ENCODE results near the gene NLRP6. TPM values are rescaled to one million over a fixed set of nuclear protein-coding genes. Genes with fewer than 3 reads are reported as not detected.

NLRP6 gene
- total RNA-seq, 1 donor from 2014 or later = 0.14 TPM

DNA sequence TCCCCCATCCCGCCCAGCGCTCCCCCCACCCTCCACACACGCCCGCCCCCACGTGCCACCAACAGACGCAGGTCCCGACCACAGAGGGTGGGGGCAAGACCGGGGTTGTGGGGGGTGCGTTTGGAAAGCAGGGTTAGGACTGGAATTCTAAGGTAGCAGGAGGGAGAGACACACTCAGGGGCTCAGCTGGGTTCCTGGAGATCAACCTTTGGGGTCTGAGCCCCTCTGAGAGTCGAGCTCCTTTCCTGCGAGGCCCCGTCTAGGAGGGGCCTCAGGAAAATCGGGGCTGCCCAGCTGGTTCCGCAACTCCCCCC lies 11.1 kb downstream of the NLRP6 start:
- intact Hi-C loops (cut with DNase I) = no loop called here
- ATAC-seq (no peak), DNase-seq (ENCODE audit: missing footprints) (no peak)

DNA sequence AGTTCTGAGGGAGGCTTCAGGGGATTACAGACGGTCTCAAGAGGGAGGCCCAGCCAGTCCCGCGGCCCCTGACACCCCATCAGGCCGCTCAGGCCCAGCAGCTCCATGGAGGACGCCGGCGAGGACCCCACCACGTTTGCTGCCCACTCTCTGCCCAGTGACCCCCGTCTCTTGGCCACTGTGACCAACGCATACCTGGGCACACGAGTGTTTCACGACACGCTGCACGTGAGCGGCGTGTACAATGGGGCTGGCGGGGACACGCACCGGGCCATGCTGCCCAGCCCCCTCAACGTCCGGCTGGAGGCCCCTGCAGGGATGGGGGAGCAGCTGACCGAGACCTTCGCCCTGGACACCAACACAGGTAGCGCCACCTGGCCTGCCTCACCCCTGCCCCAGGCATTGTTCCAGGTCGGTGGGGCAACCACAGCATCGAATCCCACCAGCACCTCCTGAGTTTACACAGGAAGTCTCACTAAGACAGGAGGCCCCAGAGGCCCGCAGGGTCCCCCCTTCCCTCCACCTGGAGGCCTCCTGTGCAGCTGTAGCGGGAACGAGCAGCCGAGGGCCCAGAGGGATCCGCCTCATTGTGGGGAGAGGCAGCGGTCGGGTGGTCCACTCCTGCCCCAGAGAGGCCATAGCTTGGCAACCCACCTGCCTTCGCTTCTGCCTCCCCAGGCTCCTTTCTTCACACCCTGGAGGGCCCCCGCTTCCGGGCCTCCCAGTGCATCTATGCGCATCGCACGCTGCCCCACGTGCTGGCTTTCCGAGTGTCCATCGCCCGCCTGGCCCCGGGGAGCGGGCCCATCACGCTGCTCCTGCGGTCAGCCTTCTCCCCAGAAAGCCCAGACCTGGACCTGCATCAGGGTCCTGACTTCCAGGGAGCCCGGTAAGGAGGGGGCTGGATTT lies 11.8 kb downstream of the NLRP6 start:
- DNase-seq (ENCODE audit: missing footprints) (peak; percentile 68), ATAC-seq (no peak)
- intact Hi-C loops (cut with DNase I) = no loop called here

DNA sequence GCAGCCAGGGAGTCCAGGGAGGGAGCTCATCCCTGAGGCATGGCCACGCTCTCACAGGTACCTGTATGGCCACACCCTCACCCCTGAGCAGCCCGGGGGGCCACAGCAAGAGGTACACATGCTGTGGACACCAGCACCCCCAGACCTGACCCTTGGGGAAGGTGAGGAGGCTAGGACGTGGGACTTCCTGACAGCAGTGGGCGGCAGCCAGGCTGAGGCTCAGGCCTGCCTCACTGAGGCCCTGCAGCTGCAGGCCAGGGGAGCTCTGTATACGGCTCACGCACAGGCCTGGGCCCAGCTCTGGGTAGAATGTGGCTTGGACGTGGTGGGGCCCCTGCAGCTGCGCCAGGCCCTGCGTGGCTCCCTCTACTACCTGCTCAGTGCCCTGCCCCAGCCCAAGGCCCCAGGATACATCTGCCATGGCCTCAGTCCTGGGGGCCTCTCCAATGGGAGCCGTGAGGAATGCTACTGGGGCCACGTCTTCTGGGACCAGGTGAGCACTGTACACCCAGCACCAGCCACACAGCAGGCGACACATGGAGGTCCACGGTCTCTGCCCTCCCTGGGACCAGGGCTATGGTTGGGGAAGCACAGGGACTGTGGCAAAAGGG lies 12.5 kb downstream of the NLRP6 start:
- intact Hi-C loops (cut with DNase I) = no loop called here
- peak; percentile 60 for DNase-seq (ENCODE audit: missing footprints)
- ATAC-seq = no peak

DNA sequence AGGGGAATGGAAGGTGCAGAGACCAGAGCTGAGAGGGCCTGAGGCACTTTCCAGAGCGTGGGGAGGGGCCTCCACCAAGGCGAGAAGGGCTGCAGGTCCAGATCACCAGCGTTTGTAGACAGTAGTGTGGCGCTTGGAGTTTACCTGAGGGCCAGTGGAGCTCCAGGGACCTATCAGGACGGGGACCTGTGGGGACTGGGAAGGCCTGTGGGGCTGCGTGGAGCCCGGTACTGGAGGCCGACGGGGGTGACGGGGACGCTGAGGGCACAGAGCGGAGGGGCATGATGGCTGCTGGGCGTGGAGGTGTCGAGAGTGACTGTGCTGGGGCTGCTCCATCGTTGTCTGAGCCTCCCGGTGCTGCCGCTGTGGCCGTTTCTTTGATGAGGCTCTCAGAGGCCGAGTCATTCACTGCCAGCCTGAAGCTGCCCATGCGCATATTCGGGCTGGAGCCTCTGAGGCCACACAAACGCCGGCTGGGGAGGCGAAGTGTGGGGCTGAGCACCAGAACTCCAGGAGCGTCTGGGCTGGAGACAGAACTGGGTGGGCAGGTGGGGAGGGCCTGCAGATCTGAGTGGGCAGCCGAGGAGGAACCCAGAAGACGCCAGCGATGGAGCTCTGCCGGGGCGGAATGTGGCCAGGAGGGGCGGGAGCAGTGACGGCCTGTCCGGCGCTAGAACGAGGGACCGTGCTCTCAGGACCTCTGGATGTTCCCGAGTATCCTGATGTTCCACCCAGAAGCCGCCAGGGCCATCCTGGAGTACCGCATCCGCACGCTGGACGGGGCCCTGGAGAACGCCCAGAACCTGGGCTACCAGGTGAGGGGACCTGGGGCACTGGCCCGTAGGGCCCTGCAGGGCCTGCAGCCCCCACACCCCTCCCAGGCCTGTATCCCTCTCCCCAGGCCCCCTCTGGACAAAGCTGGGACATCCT lies 13.3 kb downstream of the NLRP6 start:
- ATAC-seq (no peak), DNase-seq (ENCODE audit: missing footprints) (peak; percentile 75)
- intact Hi-C loops (cut with DNase I) = no loop called here

DNA sequence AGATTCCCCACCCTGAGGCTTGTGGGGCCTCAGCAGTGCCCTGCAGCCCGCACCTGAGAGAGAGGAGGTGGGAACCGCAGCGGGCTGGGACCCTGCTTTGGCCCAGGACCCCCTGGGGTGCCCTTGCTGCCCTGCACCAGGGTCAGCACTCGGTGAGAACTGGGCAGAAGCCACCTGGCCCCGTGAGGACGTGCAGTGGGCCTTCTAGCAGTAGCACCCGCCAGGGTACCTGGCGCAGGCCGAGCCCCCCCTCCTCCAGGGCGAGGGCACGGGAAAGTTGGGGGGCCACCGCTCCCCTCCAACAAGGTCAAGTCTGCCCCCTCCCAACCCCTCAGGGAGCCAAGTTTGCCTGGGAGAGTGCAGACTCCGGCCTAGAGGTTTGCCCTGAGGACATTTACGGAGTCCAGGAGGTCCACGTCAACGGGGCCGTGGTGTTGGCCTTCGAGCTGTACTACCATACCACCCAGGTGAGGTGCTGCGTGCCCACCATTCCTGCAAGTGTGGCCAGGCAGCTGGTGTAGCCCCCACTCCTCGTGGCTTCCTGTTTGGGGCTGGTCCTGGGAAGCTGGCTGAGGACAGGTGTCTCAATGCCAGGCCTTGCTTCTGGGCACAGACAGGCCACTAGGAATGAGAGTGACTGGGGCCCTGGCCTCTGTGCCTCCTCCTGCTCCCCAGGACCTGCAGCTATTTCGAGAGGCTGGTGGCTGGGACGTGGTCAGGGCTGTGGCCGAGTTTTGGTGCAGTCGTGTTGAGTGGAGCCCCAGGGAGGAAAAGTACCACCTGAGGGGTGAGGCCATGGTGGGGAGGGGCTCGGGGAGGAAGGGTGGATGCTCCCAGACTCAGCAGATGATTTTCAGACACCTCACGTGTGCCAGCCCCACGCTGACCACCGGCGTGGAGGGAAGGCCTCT lies 14.3 kb downstream of the NLRP6 start:
- ATAC-seq (no peak), DNase-seq (ENCODE audit: missing footprints) (peak; percentile 69)
- intact Hi-C loops (cut with DNase I) = no loop called here

DNA sequence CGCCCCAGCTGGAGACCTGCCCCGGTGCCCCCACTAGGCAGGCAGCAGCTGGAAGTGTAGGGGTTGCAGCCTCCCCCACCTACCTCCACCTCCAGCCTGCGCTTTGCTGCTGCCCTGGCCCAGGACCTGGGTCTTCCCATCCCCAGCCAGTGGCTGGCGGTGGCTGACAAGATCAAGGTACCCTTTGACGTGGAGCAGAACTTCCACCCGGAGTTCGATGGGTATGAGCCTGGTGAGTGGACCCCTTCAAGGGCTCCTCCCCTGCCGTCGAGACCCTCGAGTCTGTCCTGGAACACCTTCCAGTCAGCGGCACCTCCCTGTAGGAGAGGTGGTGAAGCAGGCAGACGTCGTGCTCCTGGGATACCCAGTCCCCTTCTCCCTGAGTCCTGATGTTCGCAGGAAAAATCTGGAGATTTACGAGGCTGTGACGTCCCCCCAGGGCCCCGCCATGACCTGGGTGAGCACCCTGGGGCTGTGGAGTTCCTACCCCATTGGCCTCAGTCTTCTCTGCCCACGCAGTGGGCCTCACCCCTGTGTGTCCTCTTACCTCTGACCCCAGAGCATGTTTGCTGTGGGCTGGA lies 15.2 kb downstream of the NLRP6 start:
- intact Hi-C loops (cut with DNase I) = no loop called here
- peak; percentile 22 for DNase-seq (ENCODE audit: missing footprints)
- ATAC-seq = no peak

DNA sequence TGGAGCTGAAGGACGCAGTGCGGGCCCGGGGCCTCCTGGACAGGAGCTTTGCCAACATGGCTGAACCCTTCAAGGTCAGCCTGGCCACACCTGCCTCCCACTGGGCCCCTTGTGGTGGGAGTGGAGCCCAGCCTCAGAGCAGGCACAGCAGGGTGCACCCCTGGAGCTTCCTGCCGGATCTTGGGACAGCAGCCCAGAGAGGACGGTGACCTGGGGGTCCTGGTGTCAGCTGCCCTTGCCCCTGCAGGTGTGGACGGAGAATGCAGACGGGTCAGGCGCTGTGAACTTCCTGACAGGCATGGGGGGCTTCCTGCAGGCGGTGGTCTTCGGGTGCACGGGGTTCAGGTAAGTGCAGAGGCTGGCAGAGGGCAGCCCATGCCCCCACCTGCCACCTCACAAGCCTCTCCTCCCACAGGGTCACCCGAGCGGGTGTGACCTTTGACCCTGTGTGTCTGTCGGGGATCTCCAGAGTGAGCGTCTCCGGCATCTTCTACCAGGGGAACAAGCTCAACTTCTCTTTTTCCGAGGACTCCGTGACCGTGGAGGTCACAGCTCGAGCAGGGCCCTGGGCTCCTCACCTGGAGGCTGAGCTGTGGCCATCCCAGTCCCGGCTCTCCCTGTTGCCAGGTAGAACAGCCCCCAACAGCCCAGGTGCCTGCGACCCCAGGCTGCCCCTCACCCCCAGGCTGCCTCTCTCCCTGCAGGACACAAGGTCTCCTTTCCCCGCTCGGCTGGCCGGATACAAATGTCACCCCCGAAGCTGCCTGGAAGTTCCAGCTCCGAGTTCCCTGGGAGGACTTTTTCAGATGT lies 15.8 kb downstream of the NLRP6 start:
- intact Hi-C loops (cut with DNase I) = no loop called here
- DNase-seq (ENCODE audit: missing footprints) (peak; percentile 45), ATAC-seq (no peak)

DNA sequence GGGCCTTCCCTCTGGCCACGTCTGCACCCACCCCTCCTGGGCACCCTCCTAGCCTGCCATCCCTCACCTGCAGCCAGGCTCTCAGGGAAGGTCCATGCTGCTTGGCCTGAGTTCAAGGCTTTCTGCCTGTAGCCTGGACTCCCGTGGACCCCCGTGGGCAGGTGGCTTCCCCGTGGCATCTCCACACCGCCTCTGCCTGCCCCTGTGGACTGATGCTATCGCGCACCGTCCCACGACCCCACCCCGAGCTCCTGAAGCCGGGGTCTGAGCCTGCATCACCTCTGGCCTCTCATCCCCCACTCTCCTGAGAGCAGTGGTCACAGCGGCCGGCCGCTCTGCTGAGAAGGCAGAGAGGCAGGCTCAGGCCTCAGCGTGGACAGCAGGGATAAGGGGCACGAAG lies 16.6 kb downstream of the NLRP6 start:
- intact Hi-C loops (cut with DNase I) = no loop called here
- DNase-seq (ENCODE audit: missing footprints) = peak; percentile 53
- ATAC-seq = no peak

DNA sequence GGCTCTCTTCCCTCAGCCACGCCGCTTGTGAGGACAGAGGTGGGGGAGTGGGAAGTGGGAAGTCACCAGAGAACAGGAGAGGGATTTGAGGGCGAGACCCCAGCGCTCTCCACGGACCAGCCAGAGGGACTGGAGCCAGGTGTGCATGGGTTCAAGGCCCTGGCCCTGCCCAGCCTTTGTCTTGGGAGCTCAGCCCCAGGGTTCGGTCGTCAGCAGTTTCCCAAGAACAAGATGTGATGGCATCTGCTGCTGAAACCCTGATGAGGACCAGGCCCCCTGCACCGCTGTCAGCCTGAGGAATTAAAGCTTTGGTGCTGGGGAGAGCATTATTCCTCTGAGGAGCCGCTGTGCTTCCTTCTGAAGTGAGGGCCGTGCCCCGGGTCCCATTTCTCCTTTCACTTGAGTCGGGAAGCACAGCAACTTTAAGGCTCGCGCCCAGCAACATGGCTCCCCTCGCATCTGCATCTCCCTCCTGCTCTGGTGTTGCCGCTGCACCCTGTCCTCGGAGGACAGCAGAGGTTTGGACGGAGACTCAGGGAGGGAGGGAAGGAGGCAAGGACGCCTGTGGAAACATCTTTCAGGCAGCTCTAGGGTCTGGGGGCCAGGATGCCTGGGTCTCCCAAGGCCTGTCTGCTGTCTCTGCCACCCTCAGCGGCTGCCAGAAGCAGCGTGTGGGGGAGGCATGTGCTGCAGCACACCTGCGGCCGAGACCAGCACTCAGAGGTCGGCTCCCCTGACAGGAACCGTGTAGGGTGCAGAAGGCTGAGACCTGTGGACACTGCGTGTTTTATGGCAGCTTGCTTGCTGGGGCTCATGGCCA lies 17.4 kb downstream of the NLRP6 start:
- DNase-seq (ENCODE audit: missing footprints) (peak; percentile 59), ATAC-seq (no peak)
- intact Hi-C loops (cut with DNase I) = no loop called here

DNA sequence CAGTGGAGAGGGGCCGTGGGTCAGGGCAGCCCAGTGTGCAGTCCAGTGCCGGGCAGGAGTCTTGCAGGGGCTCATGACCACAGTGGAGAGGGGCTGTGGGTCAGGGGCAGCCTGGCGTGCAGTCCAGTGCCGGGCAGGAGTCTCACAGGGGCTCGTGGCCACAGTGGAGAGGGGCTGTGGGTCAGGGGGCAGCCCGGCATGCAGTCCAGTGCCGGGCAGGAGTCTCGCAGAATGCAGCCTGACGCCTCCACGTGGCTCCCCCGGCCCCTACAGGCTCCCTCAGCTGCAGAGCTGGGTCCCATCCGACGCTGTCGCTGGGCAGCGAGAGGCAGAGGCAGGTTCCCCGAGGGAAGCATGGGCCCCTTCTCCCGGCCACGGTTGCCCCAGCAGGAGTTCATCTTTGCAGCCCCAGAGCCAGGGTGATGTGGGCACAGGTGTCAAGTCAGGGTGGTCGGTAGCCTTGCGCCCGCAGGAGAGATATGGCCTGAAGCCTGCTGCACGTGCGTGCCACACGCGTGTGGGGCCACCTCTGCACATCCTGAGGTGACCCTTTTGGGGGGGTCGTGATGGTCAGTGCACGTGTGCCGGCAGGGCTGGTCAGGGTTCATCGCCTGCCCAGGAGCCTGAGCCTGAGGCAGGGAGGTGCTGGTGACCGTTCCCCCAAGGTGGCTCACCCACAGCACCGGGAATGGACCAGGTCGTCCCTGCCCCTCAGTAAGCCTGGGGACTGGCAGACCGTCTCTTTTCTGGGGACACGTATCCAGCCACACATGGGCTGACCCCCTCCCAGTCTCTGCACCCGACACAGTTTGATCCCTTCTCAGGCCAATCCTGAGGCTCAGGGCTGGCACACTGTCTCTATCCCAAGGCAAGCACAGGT lies 18.2 kb downstream of the NLRP6 start:
- ATAC-seq (no peak), DNase-seq (ENCODE audit: missing footprints) (peak; percentile 34)
- intact Hi-C loops (cut with DNase I) = no loop called here

DNA sequence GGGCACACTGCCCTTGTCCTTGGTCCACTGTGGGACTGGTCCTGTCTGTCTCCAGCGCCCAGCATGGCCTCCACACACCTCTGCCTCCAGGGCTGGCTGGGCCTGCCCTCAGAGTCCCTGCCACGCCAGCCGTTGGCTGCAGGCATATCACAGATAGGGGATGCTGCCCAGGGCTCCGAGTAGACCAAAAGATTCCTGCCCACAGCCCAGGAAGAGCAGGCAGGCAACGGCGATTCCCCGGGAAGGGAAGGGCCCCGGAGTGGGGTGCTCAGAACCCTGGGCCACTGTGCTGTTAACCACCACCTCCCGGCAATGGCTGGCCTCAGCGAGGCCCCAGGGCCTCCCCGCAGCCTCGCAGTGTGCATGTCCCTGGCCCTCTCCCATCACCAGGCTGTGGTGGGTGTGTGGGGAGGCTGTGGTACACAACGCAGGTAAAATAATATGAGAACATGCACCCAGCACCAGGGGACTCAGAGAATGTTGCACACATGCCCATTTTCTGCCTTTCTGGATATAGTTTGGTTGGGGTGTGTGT lies 18.9 kb downstream of the NLRP6 start:
- intact Hi-C loops (cut with DNase I) = no loop called here
- no peak for ATAC-seq

DNA sequence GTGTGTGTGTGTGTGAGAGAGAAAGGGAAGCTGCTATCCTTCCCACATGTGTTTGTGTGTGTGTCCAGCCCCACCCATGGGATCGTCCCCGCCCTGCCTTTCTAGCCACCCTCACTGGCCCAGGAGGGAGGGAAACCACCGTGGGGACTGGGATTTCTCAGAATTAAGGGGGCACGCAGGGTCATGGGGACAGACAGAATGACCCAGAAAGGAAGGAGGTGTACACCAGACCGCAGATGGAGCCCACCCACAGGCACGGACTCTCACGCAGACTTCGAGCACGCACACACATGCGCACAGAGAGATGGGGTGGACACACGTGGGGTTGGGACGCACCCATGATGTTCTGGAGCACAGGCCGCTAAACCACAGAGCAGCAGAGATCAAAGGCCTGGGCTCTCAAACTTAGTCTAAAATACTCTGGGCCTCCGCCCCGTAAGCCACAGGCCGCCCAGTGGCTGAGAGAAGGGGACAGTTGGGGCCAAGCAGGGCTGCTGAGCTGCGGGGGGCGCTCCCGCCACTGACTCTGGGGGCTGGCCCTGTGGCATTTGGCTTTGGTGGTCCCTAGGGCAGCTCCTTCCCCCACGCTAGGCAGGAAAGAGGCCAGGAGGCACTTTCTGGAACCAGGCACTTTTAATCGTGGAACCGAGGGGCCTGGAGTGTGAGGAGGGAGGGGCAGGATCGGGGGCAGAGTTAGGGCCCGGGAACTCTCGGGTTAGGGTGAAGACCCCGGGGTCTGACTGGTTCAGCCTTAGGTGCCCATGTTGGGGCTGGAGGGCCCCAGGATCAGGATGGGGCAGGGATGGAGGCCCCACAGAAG lies 19.6 kb downstream of the NLRP6 start:
- DNase-seq (ENCODE audit: missing footprints) (peak; percentile 62), ATAC-seq (peak; percentile 58)
- intact Hi-C loops (cut with DNase I) = no loop called here

More for the DNA sequence above, 18.9 kb downstream of the NLRP6 start:
- peak; percentile 62 for DNase-seq (ENCODE audit: missing footprints)

DNA sequence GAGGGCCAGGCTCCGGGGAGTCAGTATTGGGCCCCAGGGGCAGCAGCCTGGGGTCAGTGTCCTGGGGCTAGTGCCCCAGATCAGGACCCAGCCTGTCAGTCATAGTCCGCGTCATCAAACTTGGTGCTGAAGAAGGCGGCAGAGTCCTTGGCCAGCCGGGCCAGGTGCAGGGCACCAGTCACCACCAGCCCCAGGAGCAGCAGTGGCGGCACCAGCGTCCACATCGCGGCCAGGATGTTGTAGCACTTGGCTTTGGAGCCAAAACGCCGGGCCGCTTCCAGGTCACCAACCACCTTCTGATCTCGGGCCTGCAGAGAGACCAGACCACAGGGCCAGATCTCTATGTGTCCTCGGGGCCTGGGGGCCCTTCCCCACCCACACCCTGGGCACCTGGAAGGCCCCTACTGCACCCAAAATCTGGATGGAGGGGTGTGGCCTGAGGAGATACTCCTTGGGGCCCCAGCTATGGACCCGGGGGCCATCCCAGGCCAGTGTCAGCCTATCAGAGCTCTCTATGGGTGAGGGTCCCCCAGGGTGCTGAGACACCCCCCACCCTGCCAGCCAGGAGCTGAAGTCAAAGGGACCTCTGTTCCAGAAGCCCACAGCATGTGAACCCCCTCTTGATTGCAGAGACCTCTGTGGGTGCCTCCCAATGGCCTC lies 20.3 kb downstream of the NLRP6 start:
- ATAC-seq = no peak

More for the DNA sequence above, 20.3 kb downstream of the NLRP6 start:
- intact Hi-C loops (cut with DNase I) = no loop called here
- peak; percentile 37 for DNase-seq (ENCODE audit: missing footprints)
